Stomach (tissue), 4 donors: ENCODE measurements around the gene DEDD.

Source experiments
- CTCF ChIP-seq, 7 experiments: fragments of 450-650 bp in 4 of 7; fragments of 200-600 bp in 3 of 7; sonication (generic) in 3 of 7; IDR thresholded peaks; one replicate each; pipeline ENCODE4 v1.5.1; 2016 to 2019; ENCODE audit warnings: antibody characterized with exemption in 7 of 7, control low read depth in 2 of 7, mild to moderate bottlenecking in 1 of 7
- POLR2AphosphoS5 ChIP-seq, 3 donors: sonication (generic); formaldehyde crosslinking; IDR thresholded peaks; one replicate each; pipeline ENCODE4 v1.6.1; 2016; ENCODE audit warnings: antibody characterized with exemption in 3 of 3

- TF ChIP-seq CTCF (IDR thresholded peaks at IDR 0.05) (no peak), POLR2AphosphoS5 (IDR thresholded peaks at IDR 0.05) (peak; percentile 39 to 80 (median 59))
Observed at GRCh38 chr1:161132410-161133219, at the start of gene DEDD.
